Fibroblast of lung (primary cell): Measurements from ENCODE around the gene ASRGL1.

Experiments used
- EZH2 ChIP-seq: IDR thresholded peaks from 2 replicates; pipeline ENCODE4 v1.5.1; 2012; ENCODE audit warnings: low read length, control low read depth, mild to moderate bottlenecking; ENCODE audit errors: missing control alignments
- TF ChIP-seq, protein P1 (sequence below), 2 donors: IDR thresholded peaks in 1 of 2; conservative IDR thresholded peaks in 1 of 2; 1 replicate in 1 of 2; 2 replicates in 1 of 2; pipeline ENCODE4 v1.5.1; 2011 to 2012; ENCODE audit warnings: low read length in 2 of 2, control low read depth in 1 of 2, inconsistent platforms in 1 of 2, low read depth in 1 of 2, mild to moderate bottlenecking in 1 of 2

DNA sequence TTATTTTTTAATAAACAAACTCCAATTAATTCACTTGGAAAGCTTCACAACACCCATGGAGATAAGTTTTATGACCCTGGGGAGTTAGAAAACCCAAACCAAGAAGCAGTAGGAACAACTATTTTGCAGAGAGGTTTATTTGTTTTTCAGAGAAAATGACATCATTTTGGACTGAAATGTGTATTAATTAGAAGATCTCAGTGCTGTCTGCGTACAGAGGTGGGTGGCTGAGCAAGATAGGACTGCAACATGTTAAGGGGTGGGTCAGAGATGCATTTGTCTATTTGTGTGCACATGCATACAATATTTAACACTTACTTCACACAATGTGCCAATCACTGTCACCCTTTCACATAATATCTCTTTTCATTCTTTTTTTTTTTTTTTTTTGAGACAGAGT lies 82.7 kb downstream of the ASRGL1 start:
- TF ChIP-seq, protein P1, sequence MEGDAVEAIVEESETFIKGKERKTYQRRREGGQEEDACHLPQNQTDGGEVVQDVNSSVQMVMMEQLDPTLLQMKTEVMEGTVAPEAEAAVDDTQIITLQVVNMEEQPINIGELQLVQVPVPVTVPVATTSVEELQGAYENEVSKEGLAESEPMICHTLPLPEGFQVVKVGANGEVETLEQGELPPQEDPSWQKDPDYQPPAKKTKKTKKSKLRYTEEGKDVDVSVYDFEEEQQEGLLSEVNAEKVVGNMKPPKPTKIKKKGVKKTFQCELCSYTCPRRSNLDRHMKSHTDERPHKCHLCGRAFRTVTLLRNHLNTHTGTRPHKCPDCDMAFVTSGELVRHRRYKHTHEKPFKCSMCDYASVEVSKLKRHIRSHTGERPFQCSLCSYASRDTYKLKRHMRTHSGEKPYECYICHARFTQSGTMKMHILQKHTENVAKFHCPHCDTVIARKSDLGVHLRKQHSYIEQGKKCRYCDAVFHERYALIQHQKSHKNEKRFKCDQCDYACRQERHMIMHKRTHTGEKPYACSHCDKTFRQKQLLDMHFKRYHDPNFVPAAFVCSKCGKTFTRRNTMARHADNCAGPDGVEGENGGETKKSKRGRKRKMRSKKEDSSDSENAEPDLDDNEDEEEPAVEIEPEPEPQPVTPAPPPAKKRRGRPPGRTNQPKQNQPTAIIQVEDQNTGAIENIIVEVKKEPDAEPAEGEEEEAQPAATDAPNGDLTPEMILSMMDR (conservative IDR thresholded peaks at IDR 0.05 in 1 of 2, IDR thresholded peaks at IDR 0.05 in 1 of 2; ENCODE audit: low read depth in 1 of 2, low read length in 2 of 2), result no peak
- TF ChIP-seq EZH2, result no peak
